HG03565 (cell line): ENCODE data around the gene RAB40B.

Experiments used
- ATAC-seq: cut with Tn5 transposase; IDR thresholded peaks from one replicate; pipeline ENCODE4 v1.9.1; 2021; ENCODE audit warnings: mild to moderate bottlenecking, moderate library complexity; ENCODE audit not compliant: unreplicated experiment

RAB40B gene

GRCh38 chr17:82692268-82692667, 6.2 kb downstream of the RAB40B start:
- ATAC-seq: no peak

DNA sequence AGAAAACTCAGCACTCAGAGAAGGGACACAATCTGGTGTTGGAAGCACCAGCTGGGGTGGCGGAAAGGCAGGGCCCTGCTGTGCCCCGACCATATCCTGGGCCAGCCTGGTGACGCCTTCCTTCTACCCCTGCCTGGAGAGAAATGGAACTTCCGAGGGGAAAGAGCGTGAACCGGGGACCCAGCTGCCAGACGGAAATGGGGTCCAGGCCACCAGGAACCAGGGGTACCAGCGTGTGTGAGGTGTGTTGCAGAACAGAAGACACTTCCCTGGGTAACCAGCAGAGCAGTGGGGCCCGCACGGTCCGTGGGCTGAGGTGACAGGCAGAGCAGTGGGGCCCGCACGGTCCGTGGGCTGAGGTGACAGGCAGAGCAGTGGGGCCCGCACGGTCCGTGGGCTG, 6.8 kb downstream of the RAB40B start:
- no peak for ATAC-seq

DNA sequence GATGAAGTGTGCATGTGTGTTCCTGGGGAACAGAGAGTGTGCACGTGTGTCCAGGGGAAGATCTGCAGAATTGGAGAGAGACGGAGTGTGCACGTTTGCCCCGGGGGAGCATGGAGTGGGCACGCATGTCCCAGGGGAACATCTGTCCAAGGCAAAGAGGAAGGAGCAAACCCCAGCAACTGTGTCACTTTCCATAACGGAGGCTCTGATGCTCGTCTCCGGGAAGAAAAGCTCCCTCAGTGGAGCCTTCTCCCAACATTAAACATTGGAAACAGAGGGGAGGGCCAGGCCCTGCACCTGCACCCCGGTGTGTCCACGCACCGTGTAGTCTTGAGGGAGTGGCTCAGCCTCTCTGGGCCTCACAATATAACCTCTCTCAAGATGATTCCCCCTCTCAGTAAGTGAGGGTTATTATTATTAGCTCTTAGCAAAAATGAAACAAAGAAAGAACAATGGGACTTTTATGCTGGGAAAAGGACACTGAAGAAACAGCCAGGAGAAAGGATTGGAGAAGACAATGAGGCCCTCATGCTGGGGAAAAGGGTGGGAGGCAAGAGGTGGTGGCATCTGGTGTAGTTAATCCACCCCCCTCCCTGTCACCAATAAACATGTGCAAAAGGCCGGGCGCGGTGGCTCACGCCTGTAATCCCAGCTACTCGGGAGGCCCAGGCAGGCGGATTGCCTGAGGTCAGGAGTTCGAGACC, 7.6 kb downstream of the RAB40B start:
- ATAC-seq: no peak

- no peak for ATAC-seq
Observed at GRCh38 chr17:82689077-82689476, 9.4 kb downstream of the RAB40B start.

GRCh38 chr17:82687871-82688270, 10.6 kb downstream of the RAB40B start:
- no peak for ATAC-seq

DNA sequence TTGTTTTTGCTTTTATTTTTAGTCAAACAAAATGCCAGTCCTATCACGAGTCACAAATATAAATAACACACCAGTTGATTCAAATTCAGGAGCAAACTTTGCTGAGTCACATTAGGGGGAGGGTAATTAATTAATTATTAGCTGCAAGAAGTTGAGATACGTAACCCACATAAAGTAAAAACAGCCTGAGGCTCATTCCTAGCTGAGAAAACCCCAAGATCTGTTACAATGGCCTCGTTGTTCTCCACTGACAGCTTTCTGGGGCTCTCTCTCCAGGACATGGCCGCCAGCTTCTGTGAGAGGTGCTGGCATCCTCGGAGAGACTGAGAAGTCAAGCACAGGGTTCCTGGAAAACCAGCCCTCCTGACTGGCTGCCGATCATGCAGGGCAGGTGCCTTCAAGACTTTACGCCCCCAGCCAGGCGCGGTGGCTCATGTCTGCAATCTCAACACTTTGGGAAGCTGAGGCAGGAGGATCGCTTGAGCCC, 11.1 kb downstream of the RAB40B start:
- no peak for ATAC-seq

DNA sequence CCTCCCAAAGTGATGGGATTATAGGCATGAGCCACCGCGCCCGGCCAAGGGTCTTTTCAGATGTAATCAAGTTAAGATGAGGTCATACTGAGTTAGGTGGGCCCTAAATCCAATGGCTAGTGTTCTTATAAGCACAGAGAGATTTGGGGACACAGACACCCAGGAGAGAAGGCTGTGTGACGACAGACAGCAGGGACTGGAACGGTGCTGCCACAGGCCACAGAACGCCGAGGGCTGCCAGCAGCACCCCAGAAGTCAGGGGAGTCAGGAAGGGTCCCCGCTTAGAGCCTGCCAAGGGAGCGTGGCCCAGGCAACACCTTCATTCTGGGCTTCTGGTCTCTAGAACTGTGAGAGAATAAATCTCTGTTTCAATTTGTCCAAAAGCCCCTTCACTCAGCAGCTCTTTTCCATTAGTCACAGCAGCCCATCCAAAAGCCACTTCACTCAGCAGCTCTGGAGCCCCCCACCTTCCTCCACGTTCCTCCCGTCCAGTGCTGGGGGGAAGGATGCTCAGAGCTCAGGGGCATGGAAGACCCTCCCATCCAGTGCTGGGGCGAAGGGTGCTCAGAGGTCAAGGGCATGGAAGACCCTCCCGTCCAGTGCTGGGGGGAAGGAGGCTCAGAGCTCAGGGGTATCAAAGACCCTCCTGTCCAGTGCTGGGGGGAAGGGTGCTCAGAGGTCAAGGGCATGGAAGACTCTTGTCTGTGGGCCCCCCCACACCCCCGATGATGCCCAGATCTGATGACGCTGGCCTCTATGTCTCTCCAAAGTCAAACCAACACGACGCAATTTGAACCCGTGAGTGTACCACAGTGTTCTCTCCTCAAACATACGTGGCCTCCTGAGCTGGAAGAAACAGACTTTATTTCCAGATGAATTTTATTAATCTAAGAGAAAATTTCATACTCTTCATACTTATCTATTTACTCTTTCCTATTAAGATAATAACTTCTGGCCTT, 11.9 kb downstream of the RAB40B start:
- no peak for ATAC-seq

GRCh38 chr17:82685291-82685690, 13.2 kb downstream of the RAB40B start:
- no peak for ATAC-seq

DNA sequence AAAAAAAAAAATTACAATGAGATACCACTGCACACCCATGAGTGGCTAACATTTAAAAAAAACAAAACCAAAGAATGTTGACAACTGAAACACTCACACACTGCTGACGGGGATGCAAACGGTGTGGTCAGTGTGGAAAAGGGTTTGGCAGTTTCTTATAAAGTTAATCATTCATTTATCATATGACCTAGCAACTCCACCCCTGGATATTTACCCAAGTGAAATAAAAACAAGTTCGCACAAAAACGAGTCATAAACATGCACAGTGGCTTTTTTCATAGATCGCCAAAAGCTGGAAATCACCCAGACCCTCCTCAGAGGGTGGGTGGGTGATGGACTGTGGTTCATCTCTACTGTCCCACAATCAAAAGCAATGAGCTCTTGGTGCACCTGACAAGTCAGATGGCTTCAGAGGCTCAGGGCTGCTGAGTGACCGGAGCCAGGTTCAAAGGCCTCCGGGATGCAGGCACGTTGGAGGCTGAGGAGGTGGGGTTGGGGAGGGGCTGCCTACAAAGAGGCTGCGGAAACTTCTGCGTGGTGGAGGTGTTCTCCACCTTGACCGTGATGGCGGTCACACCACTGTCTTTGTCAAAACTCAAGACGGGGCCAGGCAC, 14.2 kb downstream of the RAB40B start:
- no peak for ATAC-seq

- no peak for ATAC-seq
Observed at GRCh38 chr17:82683534-82683933, 15.0 kb downstream of the RAB40B start.

DNA sequence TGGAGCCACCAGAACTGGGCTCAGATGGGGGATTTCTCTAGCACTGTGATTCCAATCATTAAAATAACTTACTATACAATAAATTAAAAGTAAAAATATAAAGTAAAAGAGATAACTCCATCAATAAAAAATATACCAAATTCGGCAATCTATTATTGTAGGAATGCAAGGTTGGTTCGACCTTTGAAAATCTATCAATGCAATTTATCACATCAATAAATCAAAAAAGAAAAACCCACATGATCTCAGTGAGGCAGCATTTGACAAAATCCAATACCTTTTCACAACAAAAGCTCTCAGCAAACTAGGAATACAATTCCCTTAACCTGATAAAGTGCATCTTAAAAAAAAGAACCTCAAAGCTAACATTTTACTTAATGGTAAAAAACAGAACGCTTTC, 17.0 kb downstream of the RAB40B start:
- ATAC-seq: no peak

GRCh38 chr17:82679586-82680465, 18.7 kb downstream of the RAB40B start:
- ATAC-seq: no peak

DNA sequence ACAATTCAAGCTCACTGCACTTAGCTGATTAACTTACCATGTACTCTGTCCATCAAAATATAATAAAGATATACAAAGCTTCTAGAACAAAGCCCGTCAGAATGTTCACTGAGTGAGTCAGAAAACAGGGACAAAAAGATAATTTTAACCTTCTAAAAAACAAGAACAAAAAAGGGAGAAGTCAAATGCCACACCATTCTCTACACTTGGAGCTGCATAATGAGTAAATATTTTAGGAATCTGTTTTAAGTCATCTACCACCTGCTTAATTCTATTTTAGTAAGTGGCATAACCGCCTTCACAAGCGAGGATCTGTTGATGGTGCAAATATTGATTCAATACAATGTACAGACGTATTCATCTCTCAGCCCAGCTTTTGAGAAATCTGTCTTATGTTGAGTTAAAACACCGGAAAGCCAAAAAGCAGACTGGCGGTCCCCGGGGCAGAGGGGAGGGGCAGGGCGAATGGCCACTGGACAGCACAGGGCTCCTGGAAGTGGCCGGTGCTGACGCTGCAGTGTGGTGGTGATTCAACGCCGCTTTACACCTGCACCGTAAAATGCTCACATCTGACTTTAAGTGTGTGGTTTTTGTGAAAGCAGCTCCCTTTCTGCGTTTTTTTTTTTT, 20.1 kb downstream of the RAB40B start:
- ATAC-seq: no peak

DNA sequence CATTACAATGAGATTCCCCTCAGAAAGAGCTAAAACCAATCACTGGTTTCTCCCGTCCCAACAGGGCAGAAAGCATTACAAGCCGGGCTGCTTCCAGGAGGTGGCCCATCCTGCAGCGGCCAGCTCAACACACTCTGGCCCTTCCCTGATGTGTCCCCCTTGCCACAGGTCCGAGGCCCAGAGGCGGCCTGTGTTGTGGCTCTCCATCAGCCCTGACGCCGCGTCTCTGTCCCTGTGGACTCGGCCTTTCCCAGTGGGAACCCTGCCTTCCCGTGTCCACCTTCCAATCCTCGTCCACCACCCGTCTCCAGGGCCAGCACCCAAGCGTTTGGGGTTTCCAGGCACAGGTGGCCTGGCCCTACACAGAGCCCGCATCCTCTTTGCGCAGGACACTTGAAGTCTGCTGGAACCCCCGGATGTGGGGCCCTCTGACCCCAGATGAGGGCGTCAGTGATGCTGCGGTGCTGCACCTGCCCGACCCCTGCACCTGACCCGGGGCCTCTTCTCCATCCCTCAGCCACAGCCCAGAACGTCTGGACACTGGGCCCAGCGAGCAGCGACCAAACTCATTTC, 21.1 kb downstream of the RAB40B start:
- ATAC-seq: no peak

- ATAC-seq: no peak
Observed at GRCh38 chr17:82675476-82676245, 22.8 kb downstream of the RAB40B start.

DNA sequence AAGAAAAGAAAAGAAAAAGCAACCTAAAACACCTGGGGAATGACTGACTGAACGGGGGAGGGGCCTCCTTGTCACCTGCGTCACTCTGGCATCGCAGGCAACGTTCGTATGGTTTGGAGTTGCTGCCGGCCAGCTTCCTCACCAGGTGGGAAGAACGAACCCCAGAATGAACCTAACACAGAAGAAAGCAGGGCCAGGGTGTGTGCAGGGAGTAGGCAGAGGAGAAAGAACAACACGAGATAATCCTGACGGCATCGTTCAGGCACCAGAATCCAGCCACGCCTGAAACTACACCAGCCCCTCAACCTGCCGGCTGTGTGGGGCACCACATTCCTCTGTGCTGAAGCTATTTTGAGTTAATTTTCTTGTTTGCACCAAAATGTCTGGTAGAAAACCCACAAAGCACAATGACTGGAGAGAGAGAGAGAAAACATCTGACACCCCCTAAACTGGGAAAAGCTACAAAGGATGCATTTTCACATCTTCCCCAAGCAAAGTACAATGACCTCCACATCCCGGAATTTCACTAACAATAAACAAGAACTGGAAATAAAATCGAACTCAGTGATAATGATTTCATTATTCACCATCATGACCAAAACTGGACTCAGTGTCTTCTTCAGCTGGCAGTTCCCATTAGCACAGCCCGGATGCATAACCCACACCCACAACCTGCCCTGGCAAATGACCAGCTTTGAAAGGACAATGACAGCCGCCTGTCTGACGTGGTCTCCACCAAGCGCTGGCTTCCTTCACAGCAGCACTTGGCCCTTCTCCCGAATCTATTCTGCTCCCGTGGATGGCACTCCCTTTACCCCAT, 23.6 kb downstream of the RAB40B start:
- ATAC-seq: no peak

- no peak for ATAC-seq
Observed at GRCh38 chr17:82670661-82671450, 27.6 kb downstream of the RAB40B start.
